Parathyroid adenoma (tissue), 2 donors: ENCODE results near the gene ARIH1.

Experiments
- H2AFZ ChIP-seq: fragments of 300-600 bp; sonication (generic); one replicate; pipeline ENCODE4 v1.7.0; 2017; ENCODE audit warnings: antibody characterized with exemption, mild to moderate bottlenecking
- H3K27ac ChIP-seq: fragments of 300-600 bp; sonication (generic); one replicate; pipeline ENCODE4 v1.7.0; 2017
- H3K27me3 ChIP-seq: fragments of 300-600 bp; sonication (generic); one replicate; pipeline ENCODE4 v1.7.0; 2017; ENCODE audit warnings: low read length; ENCODE audit not compliant: control insufficient read depth, insufficient read depth
- H3K36me3 ChIP-seq: fragments of 300-600 bp; sonication (generic); one replicate; pipeline ENCODE4 v1.7.0; 2017; ENCODE audit warnings: low read length; ENCODE audit not compliant: control insufficient read depth, insufficient read depth
- H3K4me1 ChIP-seq: fragments of 300-600 bp; sonication (generic); one replicate; pipeline ENCODE4 v1.7.0; 2017; ENCODE audit warnings: control low read depth
- H3K4me2 ChIP-seq: fragments of 300-600 bp; sonication (generic); one replicate; pipeline ENCODE4 v1.7.0; 2017; ENCODE audit warnings: low read length
- H3K4me3 ChIP-seq: fragments of 300-600 bp; sonication (generic); one replicate; pipeline ENCODE4 v1.7.0; 2017; ENCODE audit warnings: low read depth, low read length
- H3K79me2 ChIP-seq: fragments of 300-600 bp; sonication (generic); one replicate; pipeline ENCODE4 v1.7.0; 2017; ENCODE audit warnings: control low read depth
- H3K9ac ChIP-seq: fragments of 300-600 bp; sonication (generic); one replicate; pipeline ENCODE4 v1.7.0; 2017; ENCODE audit warnings: mild to moderate bottlenecking
- H3K9me3 ChIP-seq: fragments of 300-600 bp; sonication (generic); one replicate; pipeline ENCODE4 v1.7.0; 2017; ENCODE audit warnings: low read length; ENCODE audit not compliant: control insufficient read depth
- CTCF ChIP-seq: fragments of 300-600 bp; sonication (generic); IDR thresholded peaks from one replicate; pipeline ENCODE4 v1.7.0; 2017; ENCODE audit warnings: antibody characterized with exemption, mild to moderate bottlenecking
- donor health status: primary hyperparathyroidism.

Gene ARIH1

GRCh38 chr15:72566973-72567372 is 92.8 kb downstream of the ARIH1 start:
- no peak for TF ChIP-seq CTCF
- Histone ChIP-seq H3K4me2 (no peak overlapping the region), H3K36me3 (no peaks in the 10 kb centered on the region), H3K27me3 (no peaks in the 10 kb centered on the region), H3K4me1 (no peaks in the 10 kb centered on the region), H3K9me3 (no peaks in the 10 kb centered on the region), H3K79me2 (peaks cover 2% of the 10 kb centered on the region), H3K9ac (no peak overlapping the region), H2AFZ (no peak overlapping the region), H3K4me3 (no peak overlapping the region), H3K27ac (no peak overlapping the region)

GRCh38 chr15:72570059-72570458 is 95.9 kb downstream of the ARIH1 start:
- H3K4me1 ChIP-seq = no peaks in the 10 kb centered on the region
- H3K9me3 ChIP-seq = no peaks in the 10 kb centered on the region
- no peaks in the 10 kb centered on the region for H3K79me2 ChIP-seq
- H3K4me2 ChIP-seq = no peak overlapping the region
- no peak overlapping the region for H2AFZ ChIP-seq
- H3K36me3 ChIP-seq = no peaks in the 10 kb centered on the region
- no peak for TF ChIP-seq CTCF
- H3K9ac ChIP-seq = no peak overlapping the region
- no peak overlapping the region for H3K27ac ChIP-seq
- H3K4me3 ChIP-seq = no peak overlapping the region
- no peaks in the 10 kb centered on the region for H3K27me3 ChIP-seq

GRCh38 chr15:72579814-72580213 is 105.7 kb downstream of the ARIH1 start:
- no peak overlapping the region for H3K4me3 ChIP-seq
- no peaks in the 10 kb centered on the region for H3K4me1 ChIP-seq
- no peaks in the 10 kb centered on the region for H3K36me3 ChIP-seq
- no peak overlapping the region for H3K4me2 ChIP-seq
- H2AFZ ChIP-seq = no peak overlapping the region
- H3K27me3 ChIP-seq = no peaks in the 10 kb centered on the region
- TF ChIP-seq CTCF = no peak
- H3K9ac ChIP-seq = no peak overlapping the region
- H3K9me3 ChIP-seq = no peaks in the 10 kb centered on the region
- H3K79me2 ChIP-seq = no peaks in the 10 kb centered on the region
- no peak overlapping the region for H3K27ac ChIP-seq

GRCh38 chr15:72584006-72584405 is 109.9 kb downstream of the ARIH1 start:
- H3K4me2 ChIP-seq = no peak overlapping the region
- H3K9me3 ChIP-seq = no peaks in the 10 kb centered on the region
- H2AFZ ChIP-seq = no peak overlapping the region
- H3K27me3 ChIP-seq = no peaks in the 10 kb centered on the region
- no peak overlapping the region for H3K9ac ChIP-seq
- TF ChIP-seq CTCF = no peak
- no peaks in the 10 kb centered on the region for H3K4me1 ChIP-seq
- H3K27ac ChIP-seq = no peak overlapping the region
- H3K36me3 ChIP-seq = no peaks in the 10 kb centered on the region
- H3K79me2 ChIP-seq = no peaks in the 10 kb centered on the region
- H3K4me3 ChIP-seq = no peak overlapping the region

GRCh38 chr15:72585025-72585424 is 110.9 kb downstream of the ARIH1 start:
- no peak overlapping the region for H3K27ac ChIP-seq
- no peak overlapping the region for H3K4me2 ChIP-seq
- H3K36me3 ChIP-seq = no peaks in the 10 kb centered on the region
- H3K9ac ChIP-seq = no peak overlapping the region
- no peaks in the 10 kb centered on the region for H3K4me1 ChIP-seq
- no peaks in the 10 kb centered on the region for H3K27me3 ChIP-seq
- no peak overlapping the region for H2AFZ ChIP-seq
- no peak overlapping the region for H3K4me3 ChIP-seq
- no peaks in the 10 kb centered on the region for H3K79me2 ChIP-seq
- no peak for TF ChIP-seq CTCF
- no peaks in the 10 kb centered on the region for H3K9me3 ChIP-seq
